Measurements from ENCODE around the gene OR6A2. TPM values are rescaled to one million over a fixed set of nuclear protein-coding genes. Genes with fewer than 3 reads are reported as not detected.

Gene OR6A2
- polyA plus RNA-seq, 3 donors: not detected

- no peak for TF ChIP-seq CTCF (IDR thresholded peaks at IDR 0.05)
- H3K36me3 Mint-ChIP-seq: no peaks in the 10 kb centered on the region
- Histone ChIP-seq H3K9me3 (replicated peaks in 1 of 2; ENCODE audit: control insufficient read depth in 1 of 2, insufficient read depth in 1 of 2, low read length in 2 of 2) (no peaks in the 10 kb centered on the region), H3K27me3 (ENCODE audit: control insufficient read depth in 2 of 2, insufficient read depth in 2 of 2, low read length in 2 of 2) (no peaks in the 10 kb centered on the region), H3K36me3 (replicated peaks in 1 of 2; ENCODE audit: control insufficient read depth in 1 of 2, insufficient read depth in 2 of 2, low read length in 2 of 2) (no peaks in the 10 kb centered on the region), H3K79me2 (ENCODE audit: insufficient read depth, low read length) (no peaks in the 10 kb centered on the region), H3K27ac (ENCODE audit: low read depth in 1 of 2, low read length in 2 of 2) (no peak overlapping the region), H3K9ac (ENCODE audit: insufficient read depth, low read length, poor library complexity, severe bottlenecking) (no peak overlapping the region), H3K4me3 (replicated peaks in 1 of 3; ENCODE audit: low read depth in 2 of 3, low read length in 3 of 3) (no peak overlapping the region), H3K4me2 (replicated peaks; ENCODE audit: extremely low read depth, low read length, poor library complexity, severe bottlenecking) (no peak overlapping the region), H4K20me1 (ENCODE audit: insufficient read depth, low read length) (no peaks in the 10 kb centered on the region), H2AFZ (ENCODE audit: insufficient read depth, low read depth, low read length, poor library complexity, severe bottlenecking) (no peak overlapping the region), H3K4me1 (ENCODE audit: control insufficient read depth in 1 of 2, insufficient read depth in 2 of 2, low read length in 2 of 2) (no peaks in the 10 kb centered on the region)
- 100% methylated on average over 1 of the region's 6 CpGs for WGBS (ENCODE audit: insufficient coverage)
- H3K4me1 Mint-ChIP-seq: no peaks in the 10 kb centered on the region
- H3K27me3 Mint-ChIP-seq (ENCODE audit: low read depth in 3 of 3): peaks cover 2 to 5% (median 3%) of the 10 kb centered on the region in 3 donors
- H3K9me3 Mint-ChIP-seq: peaks cover 0 to 2% (median 0%) of the 10 kb centered on the region in 7 donors
- intact Hi-C loops (cut with micrococcal nuclease): no loop called here
- no peak overlapping the region for H3K4me3 Mint-ChIP-seq
- H3K27ac Mint-ChIP-seq: no peak overlapping the region
- no peak for DNase-seq
Measured at GRCh38 chr11:6833356-6833755, 33.9 kb upstream of the OR6A2 start.

GRCh38 chr11:6828103-6828502 is 28.6 kb upstream of the OR6A2 start:
- H3K27ac ChIP-seq (ENCODE audit: low read depth in 1 of 2, low read length in 2 of 2): no peak overlapping the region
- no peak overlapping the region for H3K27ac Mint-ChIP-seq
- H3K4me1 ChIP-seq (ENCODE audit: control insufficient read depth in 1 of 2, insufficient read depth in 2 of 2, low read length in 2 of 2): no peaks in the 10 kb centered on the region
- no peaks in the 10 kb centered on the region for H3K27me3 ChIP-seq (ENCODE audit: control insufficient read depth in 2 of 2, insufficient read depth in 2 of 2, low read length in 2 of 2)
- WGBS (ENCODE audit: insufficient coverage): 83% methylated on average over 1 of the region's 1 CpG
- H3K4me2 ChIP-seq (replicated peaks; ENCODE audit: extremely low read depth, low read length, poor library complexity, severe bottlenecking): no peak overlapping the region
- intact Hi-C loops (cut with micrococcal nuclease): no loop called here
- peaks cover 0 to 2% (median 0%) of the 10 kb centered on the region in 7 donors for H3K9me3 Mint-ChIP-seq
- H3K9ac ChIP-seq (ENCODE audit: insufficient read depth, low read length, poor library complexity, severe bottlenecking): no peak overlapping the region
- no peak for DNase-seq
- no peaks in the 10 kb centered on the region for H3K36me3 Mint-ChIP-seq
- no peak for TF ChIP-seq CTCF (IDR thresholded peaks at IDR 0.05)
- no peak overlapping the region for H3K4me3 Mint-ChIP-seq
- no peaks in the 10 kb centered on the region for H4K20me1 ChIP-seq (ENCODE audit: insufficient read depth, low read length)
- no peak overlapping the region for H3K4me3 ChIP-seq (replicated peaks in 1 of 3; ENCODE audit: low read depth in 2 of 3, low read length in 3 of 3)
- H3K9me3 ChIP-seq (replicated peaks in 1 of 2; ENCODE audit: control insufficient read depth in 1 of 2, insufficient read depth in 1 of 2, low read length in 2 of 2): no peaks in the 10 kb centered on the region
- H3K4me1 Mint-ChIP-seq: no peaks in the 10 kb centered on the region
- H2AFZ ChIP-seq (ENCODE audit: insufficient read depth, low read depth, low read length, poor library complexity, severe bottlenecking): no peak overlapping the region
- peaks cover 1 to 5% (median 2%) of the 10 kb centered on the region in 3 donors for H3K27me3 Mint-ChIP-seq (ENCODE audit: low read depth in 3 of 3)
- no peaks in the 10 kb centered on the region for H3K36me3 ChIP-seq (replicated peaks in 1 of 2; ENCODE audit: control insufficient read depth in 1 of 2, insufficient read depth in 2 of 2, low read length in 2 of 2)
- no peaks in the 10 kb centered on the region for H3K79me2 ChIP-seq (ENCODE audit: insufficient read depth, low read length)
